Heart left ventricle (tissue), 16 donors: ENCODE results near the gene SNTA1. TPM values are rescaled to one million over a fixed set of nuclear protein-coding genes. Genes with fewer than 3 reads are reported as not detected.
"Not testable (repeated sequence)": the region's sequence is repeated elsewhere in the genome, so short reads cannot be mapped to it uniquely, and the experiment has no call there.

Source experiments
- ATAC-seq, 4 donors: fragments of 200-7000 bp; cut with Tn5 transposase; one replicate each; pipeline ENCODE4 v1.9.1; 2020 to 2022; ENCODE audit warnings: moderate library complexity in 4 of 4, mild to moderate bottlenecking in 3 of 4, moderate number of reproducible peaks in 1 of 4
- DNase-seq, 5 donors: peaks; one replicate each; pipeline ENCODE4 v3.0.0-alpha.2; 2020
- H3K27ac ChIP-seq, 12 donors: fragments of 200-600 bp; sonication (generic) in 4 of 12; one replicate each; pipeline versions ENCODE4 v1.5.0 to v1.8.0; 2016 to 2022; ENCODE audit warnings: mild to moderate bottlenecking in 2 of 12
- H3K27me3 ChIP-seq, 9 donors: fragments of 200-600 bp; sonication (generic) in 2 of 9; one replicate each; pipeline versions ENCODE4 v1.5.1 to v1.8.0; 2016 to 2022; ENCODE audit warnings: mild to moderate bottlenecking in 3 of 9
- H3K36me3 ChIP-seq, 9 donors: fragments of 200-600 bp; sonication (generic) in 2 of 9; one replicate each; pipeline versions ENCODE4 v1.5.0 to v1.8.0; 2018 to 2022; ENCODE audit warnings: mild to moderate bottlenecking in 2 of 9
- H3K4me1 ChIP-seq, 12 donors: fragments of 200-600 bp; sonication (generic) in 4 of 12; one replicate each; pipeline versions ENCODE4 v1.5.0 to v1.8.0; 2016 to 2022; ENCODE audit warnings: mild to moderate bottlenecking in 3 of 12
- H3K4me3 ChIP-seq, 12 donors: fragments of 200-600 bp; sonication (generic) in 4 of 12; one replicate each; pipeline versions ENCODE4 v1.5.0 to v1.8.0; 2017 to 2022; ENCODE audit warnings: mild to moderate bottlenecking in 9 of 12, moderate library complexity in 4 of 12
- H3K9me3 ChIP-seq, 12 donors: fragments of 200-600 bp; sonication (generic) in 4 of 12; one replicate each; pipeline versions ENCODE4 v1.5.0 to v1.8.0; 2016 to 2022; ENCODE audit warnings: mild to moderate bottlenecking in 1 of 12
- POLR2A ChIP-seq, 2 donors: fragments of 450-650 bp; IDR thresholded peaks; one replicate each; pipeline ENCODE4 v1.6.1; 2017; ENCODE audit warnings: antibody characterized with exemption in 2 of 2, mild to moderate bottlenecking in 2 of 2, moderate library complexity in 2 of 2
- WGBS, 4 donors: extraction: QIAGEN DNeasy Blood & Tissue Kit in 2 of 4; methylation state at CpG; one replicate each; pipeline versions ENCODE4 v1.1.5 to v1.1.7; 2013 to 2018; 5-methylcytosine and 5-hydroxymethylcytosine counted together
- intact Hi-C, 10 donors: fragments of 100-400 bp; cut with DNase I; formaldehyde crosslinking; loops; one replicate each; pipeline versions ENCODE4 v1.11.1 to v1.14.2; 2022
- polyA plus RNA-seq, 2 donors: library from polyadenylated mRNA; stranded (reverse); fragments of 200-250 nt; gene quantifications; one replicate each; pipeline ENCODE4 v1.2.3, GENCODE V29; 2013
- total RNA-seq, 9 donors: library from RNA; depleted of rRNA in 2 of 9; stranded (reverse); fragments of >200 nt in 2 of 9; fragmentation: NEBNext Ultra II Directional in 3 of 9; extraction: Animal tissue kit (Norgen Biotek cat#: 25700) in 3 of 9; gene quantifications; one replicate each; pipeline versions ENCODE4 v1.1.0 to v1.2.4, GENCODE V29; 2016 to 2023
- TF ChIP-seq, protein P1 (sequence below), 12 donors: fragments of 200-600 bp; sonication (generic) in 4 of 12; IDR thresholded peaks; one replicate each; pipeline versions ENCODE4 v1.5.0 to v1.8.0; 2018 to 2022; ENCODE audit warnings: antibody characterized with exemption in 12 of 12, mild to moderate bottlenecking in 5 of 12
- donor health status: ischemic (EF 13 %, LVEDD 7.1; RV severe dilation, severe dysfunction).
- donor health status: healthy with polysubstance abuse.
- donor health status: DM: no; HTN: yes; CAD: no.
- donor health status: DM: no; HTN: no; CAD: no.
- donor health status: ischemic (EF 25% LVEDD 6.9; RV normal size, moderate dysfunction).
- donor health status: ischemic (EF 25% LVEDD 5.7; RV mildly dilated, moderate dysfunction).
- donor health status: healthy.
- donor health status: DM: yes; HTN: yes; CAD: no.
- donor health status: ischemic (EF 35%, LVEDD 5.7; RV mildly dilated, moderate dysfunction).
- donor health status: nonischemic (EF 11% LVEDD 7.7; RV severe dilation, severe dysfunction).
- donor health status: DM: yes; HTN: yes; CAD: no.
- donor health status: PGD.
- donor health status: ischemic (EF 29% LVEDD 5.4; RV normal size, mild dysfunction).
- donor health status: nonischemic (EF 23%, LVEDD 6.1; RV moderate dilation, normal function).

SNTA1 gene
- total and polyA plus RNA-seq, 11 donors = 91.0 to 318 (median 166) TPM

DNA sequence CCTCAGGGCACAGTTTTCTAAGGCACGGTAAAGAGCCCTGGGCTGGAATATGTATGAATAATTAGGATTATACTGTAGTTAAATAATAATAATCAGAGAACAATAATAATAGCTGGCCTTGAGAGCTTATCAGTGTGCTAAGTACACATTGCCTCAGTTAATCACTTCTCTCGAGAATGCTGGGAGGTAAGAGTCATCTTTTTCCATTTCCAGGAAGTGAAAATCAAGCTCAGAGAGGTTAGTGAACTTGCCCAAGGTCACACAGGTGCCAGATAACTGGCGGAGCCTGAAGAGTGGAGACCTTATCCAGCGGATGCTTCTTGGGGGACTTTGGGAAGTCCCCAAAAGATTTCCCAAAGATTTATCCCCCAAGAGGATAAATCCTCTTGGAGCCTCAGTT lies 26.9 kb upstream of the SNTA1 start:
- Histone ChIP-seq H3K27ac (no peak overlapping the region), H3K4me1 (no peaks in the 10 kb centered on the region), H3K27me3 (peaks cover 0 to 4% (median 0%) of the 10 kb centered on the region in 9 donors), H3K4me3 (no peak overlapping the region), H3K36me3 (no peaks in the 10 kb centered on the region), H3K9me3 (no peaks in the 10 kb centered on the region)
- WGBS, 4 donors = 65 to 73% (median 67%) methylated on average over 4 of the region's 4 CpGs
- intact Hi-C loops = no loop called here
- ATAC-seq (no peak), DNase-seq (no peak)
- TF ChIP-seq, protein P1, sequence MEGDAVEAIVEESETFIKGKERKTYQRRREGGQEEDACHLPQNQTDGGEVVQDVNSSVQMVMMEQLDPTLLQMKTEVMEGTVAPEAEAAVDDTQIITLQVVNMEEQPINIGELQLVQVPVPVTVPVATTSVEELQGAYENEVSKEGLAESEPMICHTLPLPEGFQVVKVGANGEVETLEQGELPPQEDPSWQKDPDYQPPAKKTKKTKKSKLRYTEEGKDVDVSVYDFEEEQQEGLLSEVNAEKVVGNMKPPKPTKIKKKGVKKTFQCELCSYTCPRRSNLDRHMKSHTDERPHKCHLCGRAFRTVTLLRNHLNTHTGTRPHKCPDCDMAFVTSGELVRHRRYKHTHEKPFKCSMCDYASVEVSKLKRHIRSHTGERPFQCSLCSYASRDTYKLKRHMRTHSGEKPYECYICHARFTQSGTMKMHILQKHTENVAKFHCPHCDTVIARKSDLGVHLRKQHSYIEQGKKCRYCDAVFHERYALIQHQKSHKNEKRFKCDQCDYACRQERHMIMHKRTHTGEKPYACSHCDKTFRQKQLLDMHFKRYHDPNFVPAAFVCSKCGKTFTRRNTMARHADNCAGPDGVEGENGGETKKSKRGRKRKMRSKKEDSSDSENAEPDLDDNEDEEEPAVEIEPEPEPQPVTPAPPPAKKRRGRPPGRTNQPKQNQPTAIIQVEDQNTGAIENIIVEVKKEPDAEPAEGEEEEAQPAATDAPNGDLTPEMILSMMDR (IDR thresholded peaks at IDR 0.05) = no peak
- TF ChIP-seq POLR2A (IDR thresholded peaks at IDR 0.05) = no peak

DNA sequence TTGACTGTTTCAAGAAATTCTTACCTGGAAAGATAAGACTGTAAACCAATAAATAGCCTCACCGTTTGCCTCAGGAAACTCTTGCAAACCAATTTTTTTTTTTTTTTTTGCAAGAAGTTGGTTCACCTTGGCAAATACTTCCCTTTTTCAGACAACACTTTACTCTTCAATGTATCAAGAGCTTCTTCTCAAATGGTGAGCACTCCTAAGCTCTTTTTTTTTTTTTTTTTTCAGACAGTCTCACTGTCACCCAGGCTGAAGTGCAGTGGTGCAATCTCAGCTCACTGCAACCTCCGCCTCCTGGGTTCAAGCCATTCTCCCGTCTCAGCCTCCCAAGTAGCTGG lies 22.7 kb upstream of the SNTA1 start:
- Histone ChIP-seq H3K9me3 (no peaks in the 10 kb centered on the region), H3K27ac (no peak overlapping the region), H3K27me3 (no peaks in the 10 kb centered on the region), H3K36me3 (no peaks in the 10 kb centered on the region), H3K4me1 (peaks cover 0 to 16% (median 3%) of the 10 kb centered on the region in 12 donors), H3K4me3 (no peak overlapping the region)
- no peak for ATAC-seq
- no peak for DNase-seq
- intact Hi-C loops = no loop called here
- no peak for TF ChIP-seq POLR2A (IDR thresholded peaks at IDR 0.05)
- TF ChIP-seq, protein P1 (IDR thresholded peaks at IDR 0.05) = no peak
- WGBS, 4 donors = 86 to 88% (median 87%) methylated on average over 3 of the region's 3 CpGs

DNA sequence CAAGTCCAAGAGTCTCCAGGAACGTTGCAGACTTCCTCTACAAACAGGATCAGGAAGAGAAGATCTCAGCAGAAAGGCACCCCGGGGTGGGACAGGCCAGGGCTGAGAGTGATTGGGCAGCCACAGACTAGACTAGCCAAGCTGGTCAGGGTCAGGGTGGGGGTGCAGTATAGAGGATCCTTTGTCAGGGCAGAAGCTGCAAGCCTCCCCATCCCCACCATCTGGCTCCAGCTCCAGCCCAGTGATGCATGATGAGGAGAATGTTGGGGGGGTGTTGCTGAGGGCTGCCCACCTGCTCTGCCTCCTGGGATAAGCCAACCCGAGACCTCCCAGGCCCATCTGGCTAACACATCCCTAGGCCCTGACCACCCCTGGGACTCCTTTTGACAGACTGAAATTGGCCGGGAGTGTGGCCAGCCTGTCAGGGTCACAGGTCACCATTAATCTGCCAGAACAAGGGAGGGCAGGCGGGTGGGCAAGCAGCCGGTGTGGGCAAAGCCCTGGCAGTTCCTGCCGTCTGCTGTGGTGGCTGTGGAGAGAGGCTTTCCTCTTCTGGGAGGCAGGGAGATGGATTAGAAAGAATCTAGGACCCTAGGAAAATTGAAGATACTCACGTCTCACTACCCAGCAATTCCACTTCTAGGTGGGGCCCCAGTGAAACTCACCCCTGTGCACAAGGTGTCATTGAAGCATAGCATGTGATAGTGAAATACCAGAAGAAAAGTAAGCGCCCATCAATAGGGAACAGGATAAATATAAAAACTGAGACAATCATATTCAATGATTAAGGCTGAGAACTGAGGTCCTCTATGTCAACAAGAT lies 22.1 kb upstream of the SNTA1 start:
- DNase-seq = no peak
- Histone ChIP-seq H3K36me3 (no peaks in the 10 kb centered on the region), H3K27me3 (no peaks in the 10 kb centered on the region), H3K4me1 (peaks cover 0 to 16% (median 3%) of the 10 kb centered on the region in 12 donors), H3K4me3 (no peak overlapping the region), H3K27ac (no peak overlapping the region), H3K9me3 (no peaks in the 10 kb centered on the region)
- intact Hi-C loops = no loop called here
- TF ChIP-seq POLR2A (IDR thresholded peaks at IDR 0.05) = no peak
- TF ChIP-seq, protein P1 (IDR thresholded peaks at IDR 0.05) = no peak
- ATAC-seq = no peak
- WGBS, 4 donors = 72 to 78% (median 75%) methylated on average over 8 to 9 of the region's 9 CpGs

DNA sequence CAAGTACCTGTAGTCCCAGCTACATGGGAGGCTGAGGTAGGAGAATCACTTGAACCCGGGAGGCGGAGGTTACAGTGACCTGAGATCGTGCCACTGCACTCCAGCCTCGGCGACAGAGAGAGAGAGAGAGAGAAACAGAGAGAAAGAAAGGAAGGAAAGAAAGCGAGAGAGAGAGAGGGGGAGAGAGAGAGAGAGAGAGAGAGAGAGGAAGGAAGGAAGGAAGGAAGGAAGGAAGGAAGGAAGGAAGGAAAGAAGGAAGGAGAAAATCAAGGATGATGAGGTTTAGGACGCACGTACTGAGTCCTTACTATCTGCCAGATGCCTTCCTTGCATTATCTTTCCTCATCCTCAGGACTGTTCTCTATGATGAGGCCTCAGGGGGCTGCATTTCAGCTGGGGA lies 21.2 kb upstream of the SNTA1 start:
- H3K36me3 ChIP-seq, H3K27me3 ChIP-seq, H3K4me3 ChIP-seq, H3K27ac ChIP-seq, H3K9me3 ChIP-seq, DNase-seq, ATAC-seq: not testable (repeated sequence)
- intact Hi-C loops = loop anchor here in 4 of 10 donors (5.0 kb wide), 2 partner anchors 188 to 203 kb away; partner anchors contain the start of gene ACTL10 (in 1 of the 4)
- H3K4me1 ChIP-seq = peaks cover 0 to 16% (median 3%) of the 10 kb centered on the region in 12 donors
- 83 to 92% (median 87%) methylated on average over 8 of the region's 8 CpGs for WGBS, 4 donors
